GM12878 (cell line): Measurements from ENCODE around the gene SMCO4. TPM values are rescaled to one million over a fixed set of nuclear protein-coding genes. Genes with fewer than 3 reads are reported as not detected.

ENCODE experiments used
- ATAC-seq: fragments of 200-7000 bp; cut with Tn5 transposase; 3 replicates; pipeline ENCODE4 v1.9.1; 2020; ENCODE audit warnings: mild to moderate bottlenecking, moderate library complexity
- BruUV-seq: library from RNA; stranded (reverse); fragments of 400-500 nt; replicated peaks from 2 replicates; lab custom pipeline; 2021; lab: Mats Ljungman, UMichigan
- CTCF ChIA-PET: fragments of 300-600 bp; sonication (Branson Sonifier 250); formaldehyde crosslinking; extraction: SDS; loops from one replicate; lab custom pipeline; 2021; ENCODE audit warnings: inconsistent platforms; lab: Yijun Ruan, JAX
- POLR2A ChIA-PET: fragments of 350-600 bp; formaldehyde crosslinking; extraction: SDS; loops from one replicate; lab custom pipeline; 2021; ENCODE audit warnings: inconsistent platforms; lab: Charles Lee
- RAD21 ChIA-PET: fragments of 300-600 bp; sonication (Branson Sonifier 250); formaldehyde crosslinking; loops from one replicate; lab custom pipeline; 2023; ENCODE audit warnings: antibody characterized with exemption; ENCODE audit not compliant: unreplicated experiment; lab: Charles Lee
- SMC1A ChIA-PET: fragments of 300-600 bp; sonication (Branson Sonifier 250); formaldehyde crosslinking; loops from one replicate; lab custom pipeline; 2023; ENCODE audit not compliant: unreplicated experiment, uncharacterized antibody; lab: Charles Lee
- DNase-seq: peaks from one replicate; pipeline ENCODE4 v3.0.0-alpha.2; 2011; ENCODE audit warnings: low read depth, low spot score
- FAIRE-seq: peaks from 3 replicates; lab custom pipeline; 2011; peaks lifted over from hg19 to GRCh38; lab: Jason Lieb, UNC
- H2AFZ ChIP-seq: 2 replicates; pipeline ENCODE4 v1.6.0; 2011; ENCODE audit warnings: low read depth, low read length, control low read depth; ENCODE audit not compliant: control insufficient read depth
- H3K27ac ChIP-seq: 2 replicates; pipeline ENCODE4 v1.5.1; 2011; ENCODE audit warnings: control low read depth; ENCODE audit not compliant: control insufficient read depth, insufficient read depth
- H3K27me3 ChIP-seq, 2 experiments: replicated peaks in 1 of 2; 2 replicates each; pipeline versions ENCODE4 v1.6.0 to v1.6.1; 2011; ENCODE audit warnings: low read length in 1 of 2; ENCODE audit not compliant: control insufficient read depth in 2 of 2, insufficient read depth in 2 of 2
- H3K36me3 ChIP-seq, 2 experiments: 2 replicates each; pipeline ENCODE4 v1.5.1; 2011; ENCODE audit warnings: low read length in 1 of 2; ENCODE audit not compliant: control insufficient read depth in 2 of 2, insufficient read depth in 2 of 2
- H3K4me1 ChIP-seq: 2 replicates; pipeline ENCODE4 v1.6.1; 2011; ENCODE audit warnings: mild to moderate bottlenecking, low read length, moderate library complexity, mixed read lengths; ENCODE audit not compliant: control insufficient read depth, insufficient read depth
- H3K4me2 ChIP-seq: 2 replicates; pipeline ENCODE4 v1.6.0; 2011; ENCODE audit warnings: control low read depth; ENCODE audit not compliant: control insufficient read depth, insufficient read depth
- H3K4me3 ChIP-seq: fragments of 200-600 bp; sonication (generic); 2 replicates; pipeline ENCODE4 v1.5.1; 2016
- H3K79me2 ChIP-seq: 2 replicates; pipeline ENCODE4 v1.6.0; 2011; ENCODE audit warnings: low read length; ENCODE audit not compliant: control insufficient read depth, insufficient read depth
- H3K9ac ChIP-seq: 2 replicates; pipeline ENCODE4 v1.8.0; 2011; ENCODE audit warnings: low read length, control low read depth, mixed read lengths; ENCODE audit not compliant: control insufficient read depth, insufficient read depth
- H3K9me3 ChIP-seq: replicated peaks from 3 replicates; pipeline ENCODE4 v1.5.1; 2011; ENCODE audit warnings: mild to moderate bottlenecking, low read length; ENCODE audit not compliant: control insufficient read depth, insufficient read depth
- H4K20me1 ChIP-seq: 2 replicates; pipeline ENCODE4 v1.6.0; 2011; ENCODE audit not compliant: control insufficient read depth, insufficient read depth
- CHD4 ChIP-seq: fragments of 200-600 bp; sonication (generic); IDR thresholded peaks from 2 replicates; pipeline ENCODE4 v1.6.1; 2016; ENCODE audit warnings: mild to moderate bottlenecking
- HDGF ChIP-seq: fragments of 450-650 bp; IDR thresholded peaks from 2 replicates; pipeline ENCODE4 v1.6.1; 2016; ENCODE audit warnings: antibody characterized with exemption
- KDM1A ChIP-seq: fragments of 200-600 bp; sonication (generic); IDR thresholded peaks from 2 replicates; pipeline ENCODE4 v1.6.1; 2016; ENCODE audit warnings: borderline replicate concordance
- POLR2AphosphoS2 ChIP-seq: IDR thresholded peaks from 2 replicates; pipeline ENCODE4 v1.6.1; 2011; ENCODE audit warnings: low read depth, mild to moderate bottlenecking, low read length, improper control_type of control experiment, moderate library complexity
- PRDM15 ChIP-seq: fragments of 450-650 bp; formaldehyde crosslinking; IDR thresholded peaks from 2 replicates; pipeline ENCODE4 v1.4.0; 2020; ENCODE audit warnings: mild to moderate bottlenecking, moderate library complexity
- RFX5 ChIP-seq: IDR thresholded peaks from 2 replicates; pipeline ENCODE4 v1.6.1; 2011; ENCODE audit warnings: low read depth, low read length, improper control_type of control experiment
- SRF ChIP-seq, 2 experiments: IDR thresholded peaks; 2 replicates each; pipeline ENCODE4 v1.6.1; 2011; ENCODE audit warnings: low read depth in 2 of 2, low read length in 2 of 2, mild to moderate bottlenecking in 1 of 2, moderate library complexity in 1 of 2
- WGBS: methylation state at CpG from one replicate; pipeline ENCODE4 v1.1.6; 2016; ENCODE audit warnings: low lambda C conversion rate; ENCODE audit not compliant: insufficient replicate concordance, insufficient coverage; ENCODE audit errors: missing lambda C conversion rate; 5-methylcytosine and 5-hydroxymethylcytosine counted together
- in situ Hi-C: fragments of 300-500 bp; cut with MboI; formaldehyde crosslinking; loops from 9 replicates; pipeline ENCODE4 v1.14.3; 2018; ENCODE audit warnings: mixed read lengths
- intact Hi-C: fragments of 100-400 bp; cut with micrococcal nuclease; formaldehyde crosslinking; loops from one replicate; pipeline ENCODE4 v1.14.2; 2022; ENCODE audit not compliant: unreplicated experiment
- polyA plus RNA-seq, 11 experiments: library from polyadenylated mRNA; depleted of rRNA in 4 of 11; unstranded in 6 of 11; stranded (reverse) in 5 of 11; fragments of >200 nt; fragmentation: Nextera tagmentation in 4 of 11; fragmentation: Illumina TruSeq in 1 of 11; extraction: Ambion mirVana in 4 of 11; extraction: Trizol in 1 of 11; gene quantifications; 1 replicate in 1 of 11; 2 replicates in 10 of 11; pipeline versions ENCODE4 v1.2.1 to v1.2.3, GENCODE V29; 2011 to 2016; ENCODE audit warnings: inconsistent platforms in 2 of 11, missing spikeins in 2 of 11, low read depth in 1 of 11
- total RNA-seq, 4 experiments: library from RNA; depleted of rRNA in 3 of 4; stranded (reverse); fragments of >200 nt in 3 of 4; fragmentation: Illumina TruSeq in 1 of 4; extraction: Trizol in 1 of 4; gene quantifications; 2 replicates each; pipeline versions ENCODE4 v1.2.1 to v1.2.3, GENCODE V29; 2013 to 2021

Gene SMCO4
- total and polyA plus RNA-seq, 10 of the 15 experiments (the other 5 are each of a cell fraction or from before 2014, with no cell fraction given) = 3.6 to 59.9 (median 27.9) TPM

GRCh38 chr11:93458286-93458685 lies 84.9 kb downstream of the SMCO4 start:
- Histone ChIP-seq H3K9ac (no peak overlapping the region), H3K9me3 (no peaks in the 10 kb centered on the region; the same call in 2 of the 3 replicates), H3K27ac (no peak overlapping the region), H3K79me2 (no peaks in the 10 kb centered on the region), H3K27me3 (no peaks in the 10 kb centered on the region), H3K36me3 (no peaks in the 10 kb centered on the region), H3K4me3 (no peak overlapping the region), H3K4me1 (no peaks in the 10 kb centered on the region), H4K20me1 (no peaks in the 10 kb centered on the region), H2AFZ (no peak overlapping the region), H3K4me2 (no peak overlapping the region)
- in situ Hi-C loops (no loop called here), intact Hi-C loops (no loop called here)
- FAIRE-seq (no peak), ATAC-seq (no peak), DNase-seq (no peak)
- ChIA-PET RAD21 (no interaction called here), POLR2A (interaction anchor here (0.6 kb wide), 1 partner anchor 31 kb away, joined by 3 read pairs; no protein-coding TSS in a partner anchor), CTCF (interaction anchor here (1.1 kb wide), 1 partner anchor 28 kb away, joined by 3 read pairs; no protein-coding TSS in a partner anchor), SMC1A (interaction anchor here (1.4 kb wide), 1 partner anchor 88 kb away, joined by 3 read pairs; no protein-coding TSS in a partner anchor)
- WGBS = 47% methylated on average over 9 of the region's 9 CpGs
- BruUV-seq = no TSS peak
- no peak for TF ChIP-seq SRF (IDR thresholded peaks at IDR 0.05; ENCODE audit: low read depth in 2 of 2, low read length in 2 of 2)
- TF ChIP-seq POLR2AphosphoS2 = no peak
- no peak for TF ChIP-seq HDGF
- TF ChIP-seq CHD4 = no peak
- no peak for TF ChIP-seq PRDM15 (CRISPR knock-in tag)
- TF ChIP-seq RFX5 = no peak
- no peak for TF ChIP-seq KDM1A
